Activated CD4-positive, alpha-beta T cell treated with anti-CD3 and anti-CD28 coated beads for 24 hours (primary cell): ENCODE measurements around the gene SGIP1.
A peak's percentile ranks its signal among the peaks of the same experiment; 100 is the strongest.
"Not testable (repeated sequence)": the region's sequence is repeated elsewhere in the genome, so short reads cannot be mapped to it uniquely, and the experiment has no call there.

Experiments used
- DNase-seq, 2 donors: peaks; one replicate each; pipeline ENCODE4 v3.0.0-alpha.2; 2020; ENCODE audit warnings: low read depth in 2 of 2

Gene SGIP1

GRCh38 chr1:66681686-66682085, 147.7 kb downstream of the SGIP1 start:
- no peak for DNase-seq

- no peak for DNase-seq
Observed at GRCh38 chr1:66682106-66682505, 148.2 kb downstream of the SGIP1 start.

GRCh38 chr1:66684353-66684752, 150.4 kb downstream of the SGIP1 start:
- DNase-seq = no peak

- DNase-seq = no peak
Observed at GRCh38 chr1:66685265-66685664, 151.3 kb downstream of the SGIP1 start.

GRCh38 chr1:66685670-66686069, 151.7 kb downstream of the SGIP1 start:
- DNase-seq = no peak

- DNase-seq = no peak
Observed at GRCh38 chr1:66686406-66686805, 152.5 kb downstream of the SGIP1 start.

- DNase-seq = no peak
Observed at GRCh38 chr1:66687358-66687757, 153.4 kb downstream of the SGIP1 start.

- DNase-seq = no peak
Observed at GRCh38 chr1:66690666-66691381, 156.9 kb downstream of the SGIP1 start.

- no peak for DNase-seq
Observed at GRCh38 chr1:66692681-66693080, 158.7 kb downstream of the SGIP1 start.

- no peak for DNase-seq
Observed at GRCh38 chr1:66693856-66694255, 159.9 kb downstream of the SGIP1 start.

GRCh38 chr1:66695116-66695515, 161.2 kb downstream of the SGIP1 start:
- DNase-seq = no peak

- DNase-seq = no peak
Observed at GRCh38 chr1:66696771-66697170, 162.8 kb downstream of the SGIP1 start.

- no peak for DNase-seq
Observed at GRCh38 chr1:66699213-66699612, 165.3 kb downstream of the SGIP1 start.

- no peak for DNase-seq
Observed at GRCh38 chr1:66704177-66704875, 170.4 kb downstream of the SGIP1 start.

- DNase-seq = no peak
Observed at GRCh38 chr1:66705110-66705509, 171.2 kb downstream of the SGIP1 start.

- DNase-seq = no peak
Observed at GRCh38 chr1:66711420-66711819, 177.5 kb downstream of the SGIP1 start.

GRCh38 chr1:66712839-66713238, 178.9 kb downstream of the SGIP1 start:
- DNase-seq = no peak

- DNase-seq = no peak
Observed at GRCh38 chr1:66723985-66724384, 190.0 kb downstream of the SGIP1 start.

GRCh38 chr1:66725885-66726665, 192.1 kb downstream of the SGIP1 start:
- DNase-seq = peak in 1 of 2 donors; percentile 52

- no peak for DNase-seq
Observed at GRCh38 chr1:66728021-66728420, 194.1 kb downstream of the SGIP1 start.

GRCh38 chr1:66728716-66729115, 194.8 kb downstream of the SGIP1 start:
- not testable (repeated sequence) for DNase-seq

GRCh38 chr1:66729119-66729518, 195.2 kb downstream of the SGIP1 start:
- no peak for DNase-seq

- DNase-seq = no peak
Observed at GRCh38 chr1:66729523-66729922, 195.6 kb downstream of the SGIP1 start.
